MM.1S (cell line): ENCODE data around the gene CCDC86.

Source experiments
- DNase-seq: peaks from one replicate; pipeline ENCODE4 v3.0.0-alpha.2; 2015
- H2AFZ ChIP-seq: fragments of 300-600 bp; sonication (generic); 2 replicates; pipeline ENCODE4 v1.6.0; 2016; ENCODE audit warnings: antibody characterized with exemption, low read length
- H3F3A ChIP-seq: fragments of 300-600 bp; sonication (generic); 2 replicates; pipeline ENCODE4 v1.6.1; 2016; ENCODE audit warnings: mild to moderate bottlenecking, antibody characterized with exemption, low read length, moderate library complexity, mixed read lengths; ENCODE audit not compliant: insufficient read depth
- H3K27ac ChIP-seq: fragments of 300-600 bp; sonication (generic); 2 replicates; pipeline ENCODE4 v1.5.1; 2016; ENCODE audit warnings: mild to moderate bottlenecking, low read length
- H3K27me3 ChIP-seq: fragments of 300-600 bp; sonication (generic); replicated peaks from 2 replicates; pipeline ENCODE4 v1.6.0; 2016; ENCODE audit warnings: low read length; ENCODE audit not compliant: insufficient read depth
- H3K36me3 ChIP-seq: fragments of 300-600 bp; sonication (generic); replicated peaks from 2 replicates; pipeline ENCODE4 v1.6.1; 2016; ENCODE audit warnings: mild to moderate bottlenecking, low read length, mixed read lengths; ENCODE audit not compliant: insufficient read depth
- H3K4me1 ChIP-seq: fragments of 300-600 bp; sonication (generic); 2 replicates; pipeline ENCODE4 v1.6.1; 2016; ENCODE audit warnings: low read length, mixed read lengths
- H3K4me2 ChIP-seq: fragments of 300-600 bp; sonication (generic); 2 replicates; pipeline ENCODE4 v1.6.0; 2016; ENCODE audit warnings: low read depth, low read length
- H3K4me3 ChIP-seq: fragments of 300-600 bp; sonication (generic); 2 replicates; pipeline ENCODE4 v1.5.1; 2016; ENCODE audit warnings: low read length, mixed read lengths
- H3K79me2 ChIP-seq: fragments of 300-600 bp; sonication (generic); 2 replicates; pipeline ENCODE4 v1.6.1; 2016; ENCODE audit warnings: mixed run types, low read length, mixed read lengths
- H3K9ac ChIP-seq: fragments of 300-600 bp; sonication (generic); 2 replicates; pipeline ENCODE4 v1.6.1; 2016; ENCODE audit warnings: low read length, mixed read lengths
- H3K9me2 ChIP-seq: fragments of 300-600 bp; sonication (generic); replicated peaks from 2 replicates; pipeline ENCODE4 v1.6.1; 2016; ENCODE audit warnings: mild to moderate bottlenecking, low read length, mixed read lengths; ENCODE audit not compliant: insufficient read depth
- H3K9me3 ChIP-seq: fragments of 300-600 bp; sonication (generic); replicated peaks from 2 replicates; pipeline ENCODE4 v1.6.1; 2016; ENCODE audit warnings: mild to moderate bottlenecking, low read length, mixed read lengths; ENCODE audit not compliant: insufficient read depth
- H4K20me1 ChIP-seq: fragments of 300-600 bp; sonication (generic); 2 replicates; pipeline ENCODE4 v1.6.1; 2016; ENCODE audit warnings: mild to moderate bottlenecking, low read length, moderate library complexity, mixed read lengths; ENCODE audit not compliant: insufficient read depth
- EZH2 ChIP-seq: fragments of 300-600 bp; sonication (generic); optimal IDR thresholded peaks from 2 replicates; pipeline ENCODE3; 2017; ENCODE audit warnings: low read depth, mild to moderate bottlenecking, antibody characterized with exemption, low read length, mixed read lengths
- EZH2phosphoT487 ChIP-seq: fragments of 300-600 bp; sonication (generic); IDR thresholded peaks from 2 replicates; pipeline ENCODE4 v1.6.1; 2018; ENCODE audit warnings: antibody characterized with exemption, low read length
- TF ChIP-seq, protein P1 (sequence below): fragments of 300-600 bp; sonication (generic); IDR thresholded peaks from 2 replicates; pipeline ENCODE4 v1.5.1; 2016; ENCODE audit warnings: antibody characterized with exemption, low read length, mixed read lengths

The CCDC86 gene

GRCh38 chr11:60831143-60831500, 10.8 kb upstream of the CCDC86 start:
- Histone ChIP-seq H3K4me2 (no peak overlapping the region), H4K20me1 (no peaks in the 10 kb centered on the region), H3K4me1 (peaks cover 32% of the 10 kb centered on the region), H3K27ac (no peak overlapping the region), H2AFZ (no peak overlapping the region), H3K9ac (no peak overlapping the region), H3K4me3 (no peak overlapping the region), H3K9me3 (no peaks in the 10 kb centered on the region), H3K36me3 (no peaks in the 10 kb centered on the region), H3F3A (peaks cover 14% of the 10 kb centered on the region; the same call in 1 of the 2 replicates), H3K27me3 (no peaks in the 10 kb centered on the region), H3K9me2 (no peaks in the 10 kb centered on the region), H3K79me2 (no peaks in the 10 kb centered on the region)
- TF ChIP-seq EZH2 (no peak), EZH2phosphoT487 (no peak)
- TF ChIP-seq, protein P1, sequence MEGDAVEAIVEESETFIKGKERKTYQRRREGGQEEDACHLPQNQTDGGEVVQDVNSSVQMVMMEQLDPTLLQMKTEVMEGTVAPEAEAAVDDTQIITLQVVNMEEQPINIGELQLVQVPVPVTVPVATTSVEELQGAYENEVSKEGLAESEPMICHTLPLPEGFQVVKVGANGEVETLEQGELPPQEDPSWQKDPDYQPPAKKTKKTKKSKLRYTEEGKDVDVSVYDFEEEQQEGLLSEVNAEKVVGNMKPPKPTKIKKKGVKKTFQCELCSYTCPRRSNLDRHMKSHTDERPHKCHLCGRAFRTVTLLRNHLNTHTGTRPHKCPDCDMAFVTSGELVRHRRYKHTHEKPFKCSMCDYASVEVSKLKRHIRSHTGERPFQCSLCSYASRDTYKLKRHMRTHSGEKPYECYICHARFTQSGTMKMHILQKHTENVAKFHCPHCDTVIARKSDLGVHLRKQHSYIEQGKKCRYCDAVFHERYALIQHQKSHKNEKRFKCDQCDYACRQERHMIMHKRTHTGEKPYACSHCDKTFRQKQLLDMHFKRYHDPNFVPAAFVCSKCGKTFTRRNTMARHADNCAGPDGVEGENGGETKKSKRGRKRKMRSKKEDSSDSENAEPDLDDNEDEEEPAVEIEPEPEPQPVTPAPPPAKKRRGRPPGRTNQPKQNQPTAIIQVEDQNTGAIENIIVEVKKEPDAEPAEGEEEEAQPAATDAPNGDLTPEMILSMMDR = peak; percentile 96
- peak; percentile 87 for DNase-seq

- Histone ChIP-seq H3K9ac (no peak overlapping the region), H3F3A (peaks cover 14% of the 10 kb centered on the region; the same call in 1 of the 2 replicates), H3K36me3 (no peaks in the 10 kb centered on the region), H3K9me3 (no peaks in the 10 kb centered on the region), H3K27ac (no peak overlapping the region), H3K4me1 (peaks cover 35% of the 10 kb centered on the region), H3K9me2 (no peaks in the 10 kb centered on the region), H4K20me1 (no peaks in the 10 kb centered on the region), H3K4me2 (no peak overlapping the region), H3K27me3 (no peaks in the 10 kb centered on the region), H3K79me2 (no peaks in the 10 kb centered on the region), H3K4me3 (no peak overlapping the region), H2AFZ (no peak overlapping the region)
- TF ChIP-seq EZH2phosphoT487 (no peak), EZH2 (no peak)
- TF ChIP-seq, protein P1 = no peak
- DNase-seq = no peak
Observed at GRCh38 chr11:60831501-60832079, 10.3 kb upstream of the CCDC86 start.

- Histone ChIP-seq H3K36me3 (no peaks in the 10 kb centered on the region), H3K27ac (peak overlapping the region; percentile 14; the same call in 1 of the 2 replicates), H3K9me2 (no peaks in the 10 kb centered on the region), H3K27me3 (no peaks in the 10 kb centered on the region), H3K4me1 (peaks cover 68% of the 10 kb centered on the region), H3K79me2 (no peaks in the 10 kb centered on the region), H4K20me1 (no peaks in the 10 kb centered on the region), H3K9me3 (no peaks in the 10 kb centered on the region), H3K4me3 (no peak overlapping the region), H3K9ac (no peak overlapping the region), H3F3A (peaks cover 38% of the 10 kb centered on the region), H2AFZ (no peak overlapping the region), H3K4me2 (peak overlapping the region; percentile 18)
- no peak for DNase-seq
- no peak for TF ChIP-seq EZH2phosphoT487
- no peak for TF ChIP-seq EZH2
- TF ChIP-seq, protein P1 = no peak
Observed at GRCh38 chr11:60834742-60835533, 7.0 kb upstream of the CCDC86 start.
